ENCODE results near the gene TSHZ3. TPM values are rescaled to one million over a fixed set of nuclear protein-coding genes. Genes with fewer than 3 reads are reported as not detected.

Gene TSHZ3
- total and polyA plus RNA-seq, 2 of the 8 experiments (the other 6 are each of a cell fraction or from before 2014, with no cell fraction given): 3.1 to 12.3 TPM

- Histone ChIP-seq H3K4me3 (ENCODE audit: extremely low read depth in 1 of 4, insufficient read depth in 2 of 4, low read depth in 3 of 4, low read length in 4 of 4) (no peak overlapping the region), H4K20me1 (replicated peaks in 1 of 2; ENCODE audit: control insufficient read depth in 1 of 2, insufficient read depth in 2 of 2, low read length in 2 of 2) (no peaks in the 10 kb centered on the region), H3K18ac (ENCODE audit: extremely low read depth, low read length) (no peak overlapping the region), H4K8ac (ENCODE audit: extremely low read depth, insufficient read depth, low read length) (no peak overlapping the region), H4K5ac (ENCODE audit: insufficient read length, low read depth, low read length) (no peak overlapping the region), H2BK20ac (ENCODE audit: low read length) (no peak overlapping the region), H2AFZ (ENCODE audit: low read length) (no peak overlapping the region), H2BK15ac (ENCODE audit: low read length) (no peak overlapping the region), H3K27ac (ENCODE audit: low read depth, low read length) (no peak overlapping the region), H3K9ac (replicated peaks in 1 of 4; ENCODE audit: extremely low read depth in 1 of 4, low read depth in 3 of 4, low read length in 3 of 4) (no peak overlapping the region), H2BK120ac (replicated peaks; ENCODE audit: low read depth, low read length) (no peak overlapping the region), H2BK12ac (ENCODE audit: low read depth, low read length) (no peak overlapping the region), H3K56ac (replicated peaks; ENCODE audit: insufficient read length, low read depth, low read length) (no peak overlapping the region), H4K91ac (replicated peaks; ENCODE audit: insufficient read length, low read length) (no peak overlapping the region), H2BK5ac (ENCODE audit: low read depth, low read length) (no peak overlapping the region), H3K23me2 (ENCODE audit: low read depth, low read length) (no peaks in the 10 kb centered on the region), H3K4ac (replicated peaks; ENCODE audit: insufficient read length, low read depth, low read length) (no peak overlapping the region), H3K4me1 (replicated peaks in 1 of 4; ENCODE audit: control insufficient read depth in 3 of 4, insufficient read depth in 4 of 4, low read length in 3 of 4) (no peaks in the 10 kb centered on the region; a peak in 3 of 7 replicates), H3K36me3 (ENCODE audit: control insufficient read depth in 2 of 4, insufficient read depth in 4 of 4, low read length in 3 of 4) (no peaks in the 10 kb centered on the region), H3K23ac (ENCODE audit: insufficient read length) (no peak overlapping the region), H3K79me2 (ENCODE audit: control insufficient read depth in 1 of 2, insufficient read depth in 2 of 2, low read length in 2 of 2) (no peaks in the 10 kb centered on the region), H3K9me3 (ENCODE audit: insufficient read depth in 2 of 2, low read depth in 1 of 2, low read length in 1 of 2) (no peaks in the 10 kb centered on the region), H2AK5ac (ENCODE audit: low read depth, low read length) (no peak overlapping the region), H3K79me1 (ENCODE audit: low read depth, low read length) (no peaks in the 10 kb centered on the region), H3K4me2 (ENCODE audit: insufficient read depth in 1 of 2, low read depth in 2 of 2, low read length in 2 of 2) (no peak overlapping the region), H3K14ac (ENCODE audit: insufficient read length) (no peak overlapping the region), H3K27me3 (replicated peaks in 1 of 4; ENCODE audit: control insufficient read depth in 3 of 4, extremely low read depth in 1 of 4, insufficient read depth in 3 of 4, low read length in 3 of 4) (no peaks in the 10 kb centered on the region)
- FAIRE-seq (no peak), DNase-seq (ENCODE audit: low read depth in 1 of 2, low spot score in 2 of 2) (no peak)
- ChIA-PET POLR2A (ENCODE audit: partially characterized antibody) (no interaction called here), CTCF (ENCODE audit: partially characterized antibody) (interaction anchor here (1.1 kb wide), 1 partner anchor 14 kb away, joined by 4 read pairs; no protein-coding TSS in a partner anchor)
- 80% methylated on average over 4 of the region's 4 CpGs; no CpG with 5 or more reads in 1 of the 2 experiments for WGBS, 2 experiments (ENCODE audit: extremely low coverage in 1 of 2, insufficient coverage in 1 of 2, insufficient read length in 1 of 2, insufficient replicate concordance in 2 of 2, low coverage in 1 of 2, low lambda C conversion rate in 2 of 2, missing lambda C conversion rate in 1 of 2)
- TF ChIP-seq SIX5 (IDR thresholded peaks at IDR 0.05; ENCODE audit: low read depth, low read length) (no peak), RAD21 (IDR thresholded peaks at IDR 0.05 in 1 of 2, conservative IDR thresholded peaks at IDR 0.05 in 1 of 2; ENCODE audit: low read depth in 2 of 2, low read length in 2 of 2) (no peak), YY1 (IDR thresholded peaks at IDR 0.05; ENCODE audit: low read depth, low read length) (no peak), HDAC2 (IDR thresholded peaks at IDR 0.05; ENCODE audit: borderline replicate concordance in 1 of 2, low read depth in 2 of 2, low read length in 2 of 2) (no peak), CHD2 (IDR thresholded peaks at IDR 0.05; ENCODE audit: low read length) (no peak), POLR2AphosphoS5 (IDR thresholded peaks at IDR 0.05; ENCODE audit: low read depth, low read length) (no peak), TCF12 (IDR thresholded peaks at IDR 0.05; ENCODE audit: low read depth, low read length) (no peak)
- TF ChIP-seq, protein P1, sequence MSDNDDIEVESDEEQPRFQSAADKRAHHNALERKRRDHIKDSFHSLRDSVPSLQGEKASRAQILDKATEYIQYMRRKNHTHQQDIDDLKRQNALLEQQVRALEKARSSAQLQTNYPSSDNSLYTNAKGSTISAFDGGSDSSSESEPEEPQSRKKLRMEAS (IDR thresholded peaks at IDR 0.05): no peak
- TF ChIP-seq, protein P2, sequence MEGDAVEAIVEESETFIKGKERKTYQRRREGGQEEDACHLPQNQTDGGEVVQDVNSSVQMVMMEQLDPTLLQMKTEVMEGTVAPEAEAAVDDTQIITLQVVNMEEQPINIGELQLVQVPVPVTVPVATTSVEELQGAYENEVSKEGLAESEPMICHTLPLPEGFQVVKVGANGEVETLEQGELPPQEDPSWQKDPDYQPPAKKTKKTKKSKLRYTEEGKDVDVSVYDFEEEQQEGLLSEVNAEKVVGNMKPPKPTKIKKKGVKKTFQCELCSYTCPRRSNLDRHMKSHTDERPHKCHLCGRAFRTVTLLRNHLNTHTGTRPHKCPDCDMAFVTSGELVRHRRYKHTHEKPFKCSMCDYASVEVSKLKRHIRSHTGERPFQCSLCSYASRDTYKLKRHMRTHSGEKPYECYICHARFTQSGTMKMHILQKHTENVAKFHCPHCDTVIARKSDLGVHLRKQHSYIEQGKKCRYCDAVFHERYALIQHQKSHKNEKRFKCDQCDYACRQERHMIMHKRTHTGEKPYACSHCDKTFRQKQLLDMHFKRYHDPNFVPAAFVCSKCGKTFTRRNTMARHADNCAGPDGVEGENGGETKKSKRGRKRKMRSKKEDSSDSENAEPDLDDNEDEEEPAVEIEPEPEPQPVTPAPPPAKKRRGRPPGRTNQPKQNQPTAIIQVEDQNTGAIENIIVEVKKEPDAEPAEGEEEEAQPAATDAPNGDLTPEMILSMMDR (IDR thresholded peaks at IDR 0.05; ENCODE audit: control extremely low read depth in 1 of 3, insufficient read depth in 1 of 3, low read depth in 1 of 3, low read length in 3 of 3): no peak
These were observed 83.0 kb downstream of the TSHZ3 start for GRCh38 chr19:31266196-31266595.
